Activated CD4-positive, alpha-beta memory T cell treated with anti-CD3 and anti-CD28 coated beads for 36 hours (primary cell): ENCODE measurements around the gene NUDCD3. TPM values are rescaled to one million over a fixed set of nuclear protein-coding genes. Genes with fewer than 3 reads are reported as not detected.

ENCODE experiments used
- CTCF ChIA-PET: fragments of 350-600 bp; sonication (Branson Sonifier 250); formaldehyde crosslinking; loops from one replicate; lab custom pipeline; 2021; ENCODE audit warnings: antibody characterized with exemption, inconsistent platforms; lab: Charles Lee
- POLR2A ChIA-PET: fragments of 350-600 bp; sonication (Branson Sonifier 250); formaldehyde crosslinking; loops from one replicate; lab custom pipeline; 2021; ENCODE audit warnings: antibody characterized with exemption; lab: Charles Lee
- DNase-seq: peaks from one replicate; pipeline ENCODE4 v3.0.0-alpha.2; 2020
- H3K27ac Mint-ChIP-seq: one replicate; pipeline ENCODE4 v1.8.0; 2021; ENCODE audit warnings: mixed read lengths
- H3K27me3 Mint-ChIP-seq: one replicate; pipeline ENCODE4 v1.8.0; 2021; ENCODE audit warnings: mixed read lengths
- H3K36me3 Mint-ChIP-seq: one replicate; pipeline ENCODE4 v1.8.0; 2021; ENCODE audit warnings: mixed read lengths
- H3K4me1 Mint-ChIP-seq: one replicate; pipeline ENCODE4 v1.8.0; 2021; ENCODE audit warnings: low read depth, mixed read lengths
- H3K4me3 Mint-ChIP-seq: one replicate; pipeline ENCODE4 v1.8.0; 2021; ENCODE audit warnings: mild to moderate bottlenecking, mixed read lengths
- H3K9me3 Mint-ChIP-seq: one replicate; pipeline ENCODE4 v1.8.0; 2021; ENCODE audit warnings: mixed read lengths
- intact Hi-C: fragments of 100-400 bp; cut with micrococcal nuclease; formaldehyde crosslinking; loops from one replicate; pipeline ENCODE4 v1.15.1; 2023
- total RNA-seq, 2 experiments: library from RNA; stranded (reverse); gene quantifications; one replicate each; pipeline ENCODE4 v1.2.3, GENCODE V29; 2021

Gene NUDCD3
- total RNA-seq, 2 experiments from 2014 or later, result 88.9 to 92.4 TPM

DNA sequence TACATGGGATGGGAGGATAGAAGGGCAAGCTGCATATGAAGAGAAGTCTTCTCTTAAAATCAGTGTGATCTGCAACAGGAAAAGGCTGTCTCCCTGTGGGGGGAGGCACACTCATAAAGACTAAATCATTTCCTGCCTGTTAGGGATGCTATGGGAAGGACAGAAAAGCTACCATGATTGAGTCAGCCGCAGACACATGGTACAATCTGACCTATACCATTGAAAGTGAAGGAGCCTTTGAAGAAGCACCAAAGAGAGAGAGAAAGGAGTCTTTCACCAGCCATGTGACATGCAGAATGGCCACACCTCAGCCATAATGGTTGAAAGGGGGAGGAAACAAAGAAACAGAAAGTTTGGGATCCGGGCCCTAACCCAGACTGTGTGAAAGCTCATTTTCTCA is 29.1 kb downstream of the NUDCD3 start:
- no peaks in the 10 kb centered on the region for H3K9me3 Mint-ChIP-seq
- intact Hi-C loops, result loop anchor here (1.0 to 2.0 kb wide), 3 partner anchors 21 to 335 kb away; partner anchors contain the start of genes NUDCD3 and PPIA
- peaks cover 28% of the 10 kb centered on the region for H3K36me3 Mint-ChIP-seq
- peak; percentile 66 for DNase-seq
- ChIA-PET CTCF (interaction anchor here (0.6 to 3.3 kb wide), 5 partner anchors 9 to 674 kb away, joined by 3 to 14 read pairs (median 3); partner anchors contain the start of gene NUDCD3), POLR2A (interaction anchor here (0.6 to 2.2 kb wide), 4 partner anchors 13 to 104 kb away, joined by 3 to 7 read pairs (median 4); partner anchors contain the start of gene NUDCD3)
- peak overlapping the region; percentile 87 for H3K27ac Mint-ChIP-seq
- no peaks in the 10 kb centered on the region for H3K27me3 Mint-ChIP-seq
- peak overlapping the region; percentile 52 for H3K4me3 Mint-ChIP-seq
- H3K4me1 Mint-ChIP-seq, result peaks cover 71% of the 10 kb centered on the region

DNA sequence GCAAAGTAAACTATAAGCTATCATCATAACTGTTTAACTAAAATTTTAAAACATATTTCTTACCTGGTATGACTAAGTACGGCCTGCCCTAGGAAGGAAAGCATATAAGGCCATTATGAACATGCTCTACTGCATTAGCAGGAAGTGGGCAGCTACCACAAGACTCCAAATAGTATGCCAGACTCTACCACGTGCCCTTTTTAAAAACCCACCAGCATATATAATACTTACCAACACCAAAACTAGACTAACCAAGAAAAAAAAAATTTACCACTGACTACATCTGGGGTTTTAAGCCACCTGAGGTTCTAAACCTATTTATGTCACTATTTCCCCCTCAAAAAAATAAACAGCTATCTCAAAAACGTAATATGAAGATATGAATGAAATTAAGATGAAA is 30.1 kb downstream of the NUDCD3 start:
- ChIA-PET POLR2A (interaction anchor here (0.5 to 1.2 kb wide), 3 partner anchors 11 to 341 kb away, joined by 3 to 4 read pairs (median 3); no protein-coding TSS in a partner anchor), CTCF (interaction anchor here (0.6 to 3.3 kb wide), 5 partner anchors 16 to 220 kb away, joined by 4 to 14 read pairs (median 6); partner anchors contain the start of gene NUDCD3)
- peaks cover 22% of the 10 kb centered on the region for H3K36me3 Mint-ChIP-seq
- H3K4me3 Mint-ChIP-seq, result peak overlapping the region; percentile 34
- H3K4me1 Mint-ChIP-seq, result peaks cover 70% of the 10 kb centered on the region
- intact Hi-C loops, result loop anchor here (1.0 to 2.0 kb wide), 3 partner anchors 17 to 336 kb away; partner anchors contain the start of gene PPIA
- H3K27me3 Mint-ChIP-seq, result no peaks in the 10 kb centered on the region
- H3K27ac Mint-ChIP-seq, result peak overlapping the region; percentile 64
- DNase-seq, result peak; percentile 74
- no peaks in the 10 kb centered on the region for H3K9me3 Mint-ChIP-seq

- H3K36me3 Mint-ChIP-seq, result peaks cover 13% of the 10 kb centered on the region
- intact Hi-C loops, result no loop called here
- H3K27ac Mint-ChIP-seq, result no peak overlapping the region
- no peaks in the 10 kb centered on the region for H3K27me3 Mint-ChIP-seq
- POLR2A ChIA-PET, result no interaction called here
- H3K4me3 Mint-ChIP-seq, result no peak overlapping the region
- peaks cover 54% of the 10 kb centered on the region for H3K4me1 Mint-ChIP-seq
- CTCF ChIA-PET, result interaction anchor here (1.0 kb wide), 1 partner anchor 23 kb away, joined by 4 read pairs; no protein-coding TSS in a partner anchor
- H3K9me3 Mint-ChIP-seq, result no peaks in the 10 kb centered on the region
- no peak for DNase-seq
Measured at GRCh38 chr7:44455155-44455554, 35.3 kb downstream of the NUDCD3 start.

GRCh38 chr7:44454348-44454747 is 36.1 kb downstream of the NUDCD3 start:
- ChIA-PET POLR2A (no interaction called here), CTCF (interaction anchor here (1.0 kb wide), 1 partner anchor 23 kb away, joined by 4 read pairs; no protein-coding TSS in a partner anchor)
- peaks cover 11% of the 10 kb centered on the region for H3K36me3 Mint-ChIP-seq
- H3K27me3 Mint-ChIP-seq, result no peaks in the 10 kb centered on the region
- H3K9me3 Mint-ChIP-seq, result no peaks in the 10 kb centered on the region
- peaks cover 50% of the 10 kb centered on the region for H3K4me1 Mint-ChIP-seq
- intact Hi-C loops, result no loop called here
- no peak overlapping the region for H3K4me3 Mint-ChIP-seq
- no peak overlapping the region for H3K27ac Mint-ChIP-seq
- DNase-seq, result peak; percentile 42

GRCh38 chr7:44451123-44451522 is 39.3 kb downstream of the NUDCD3 start:
- H3K4me1 Mint-ChIP-seq, result peaks cover 46% of the 10 kb centered on the region
- H3K27me3 Mint-ChIP-seq, result no peaks in the 10 kb centered on the region

DNA sequence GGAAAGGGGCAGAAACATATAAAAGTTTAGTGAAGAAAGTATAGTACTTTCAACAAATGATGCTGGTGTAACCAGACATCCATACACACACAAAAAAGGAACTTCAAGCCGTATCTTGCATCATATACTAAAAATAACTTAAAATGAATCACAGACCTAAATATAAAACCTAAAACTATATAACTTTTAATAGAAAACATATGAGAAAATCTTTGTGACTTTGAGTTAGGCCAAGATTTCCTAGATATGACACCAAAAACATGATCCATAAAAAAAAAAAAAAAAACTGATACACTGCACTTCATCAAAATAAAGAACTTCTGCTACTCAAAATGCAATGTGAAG is 40.9 kb downstream of the NUDCD3 start:
- no peaks in the 10 kb centered on the region for H3K27me3 Mint-ChIP-seq
- intact Hi-C loops, result no loop called here
- POLR2A ChIA-PET, result interaction anchor here (0.8 kb wide), 1 partner anchor 11 kb away, joined by 3 read pairs; no protein-coding TSS in a partner anchor
- CTCF ChIA-PET, result no interaction called here
- no peak overlapping the region for H3K4me3 Mint-ChIP-seq
- peaks cover 35% of the 10 kb centered on the region for H3K4me1 Mint-ChIP-seq
- H3K36me3 Mint-ChIP-seq, result peaks cover 23% of the 10 kb centered on the region
- no peaks in the 10 kb centered on the region for H3K9me3 Mint-ChIP-seq
- no peak overlapping the region for H3K27ac Mint-ChIP-seq
- DNase-seq, result no peak

More at GRCh38 chr7:44451123-44451522, 39.3 kb downstream of the NUDCD3 start:
- H3K36me3 Mint-ChIP-seq, result peaks cover 10% of the 10 kb centered on the region
- POLR2A ChIA-PET, result no interaction called here
- intact Hi-C loops, result no loop called here
- no peak overlapping the region for H3K27ac Mint-ChIP-seq
- CTCF ChIA-PET, result no interaction called here
- DNase-seq, result no peak
- no peaks in the 10 kb centered on the region for H3K9me3 Mint-ChIP-seq
- no peak overlapping the region for H3K4me3 Mint-ChIP-seq

- Mint-ChIP-seq H3K4me3 (no peak overlapping the region), H3K27ac (no peak overlapping the region)
- CTCF ChIA-PET, result no interaction called here
Measured at GRCh38 chr7:44448922-44449583, 41.4 kb downstream of the NUDCD3 start.

GRCh38 chr7:44447874-44448425 is 42.5 kb downstream of the NUDCD3 start:
- POLR2A ChIA-PET, result no interaction called here
- H3K4me1 Mint-ChIP-seq, result peaks cover 31% of the 10 kb centered on the region
- H3K36me3 Mint-ChIP-seq, result peaks cover 23% of the 10 kb centered on the region
- CTCF ChIA-PET, result no interaction called here
- H3K4me3 Mint-ChIP-seq, result no peak overlapping the region
- H3K27ac Mint-ChIP-seq, result no peak overlapping the region
- DNase-seq, result no peak
- H3K9me3 Mint-ChIP-seq, result no peaks in the 10 kb centered on the region
- H3K27me3 Mint-ChIP-seq, result no peaks in the 10 kb centered on the region
- intact Hi-C loops, result no loop called here

More at GRCh38 chr7:44448922-44449583, 41.4 kb downstream of the NUDCD3 start:
- no peak for DNase-seq
- no peaks in the 10 kb centered on the region for H3K27me3 Mint-ChIP-seq
- peaks cover 23% of the 10 kb centered on the region for H3K36me3 Mint-ChIP-seq
- intact Hi-C loops, result no loop called here
- POLR2A ChIA-PET, result interaction anchor here (0.8 kb wide), 1 partner anchor 11 kb away, joined by 3 read pairs; no protein-coding TSS in a partner anchor
- no peaks in the 10 kb centered on the region for H3K9me3 Mint-ChIP-seq
- peaks cover 31% of the 10 kb centered on the region for H3K4me1 Mint-ChIP-seq

DNA sequence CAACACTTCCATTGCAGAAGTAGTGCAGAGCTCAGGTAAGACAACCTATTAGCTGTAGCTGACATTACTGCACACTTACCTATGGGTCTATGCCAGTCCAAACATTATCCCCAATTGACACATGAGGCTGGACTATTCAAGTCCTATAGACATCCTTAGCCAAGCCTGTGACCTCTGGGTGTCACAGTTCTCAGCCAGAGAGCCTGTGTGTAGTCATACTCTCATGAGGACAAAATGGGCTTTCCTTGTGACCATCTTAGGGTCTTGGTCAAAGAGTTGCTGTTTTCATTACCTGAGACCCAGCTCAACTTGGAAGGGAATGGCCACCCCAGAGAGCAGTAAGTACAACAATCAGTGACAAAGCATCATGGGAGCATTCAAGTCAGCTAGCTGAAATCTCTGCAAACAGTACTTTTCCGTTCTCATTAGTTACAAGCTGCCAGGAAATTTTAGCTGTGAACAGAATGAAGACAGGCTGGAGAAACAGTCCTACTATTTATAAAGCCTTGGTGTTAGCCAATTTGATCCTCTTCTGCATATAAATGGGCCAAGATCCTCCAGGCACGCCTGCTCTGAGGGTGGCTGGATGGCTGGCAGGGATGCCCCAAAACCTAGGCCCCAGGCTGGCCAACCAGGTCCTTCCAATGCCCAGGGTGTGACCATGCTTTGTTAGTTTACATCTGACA is 44.3 kb downstream of the NUDCD3 start:
- CTCF ChIA-PET, result no interaction called here
- Mint-ChIP-seq H3K4me1 (peaks cover 35% of the 10 kb centered on the region), H3K27me3 (no peaks in the 10 kb centered on the region), H3K4me3 (no peak overlapping the region), H3K36me3 (peaks cover 23% of the 10 kb centered on the region), H3K27ac (no peak overlapping the region), H3K9me3 (no peaks in the 10 kb centered on the region)
- DNase-seq, result no peak
- intact Hi-C loops, result no loop called here
- POLR2A ChIA-PET, result no interaction called here

DNA sequence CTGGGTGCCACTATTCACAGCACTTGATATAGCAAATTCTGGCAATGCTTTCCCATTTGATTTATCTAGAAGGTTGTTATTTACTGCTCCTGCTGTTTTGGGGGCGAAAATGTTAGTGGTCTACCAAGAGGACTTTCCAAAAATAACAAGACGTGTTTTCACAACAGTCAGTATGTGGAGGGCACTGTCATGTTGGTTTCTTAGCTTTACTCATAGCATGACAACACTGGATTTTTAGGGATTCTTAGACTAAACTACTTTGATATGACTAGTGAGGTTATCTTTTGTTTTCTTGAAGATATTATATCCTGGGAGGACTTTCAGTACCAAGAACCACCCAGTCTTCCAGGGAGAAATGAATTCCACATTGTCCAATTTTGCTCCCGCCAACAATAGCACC is 49.4 kb downstream of the NUDCD3 start:
- H3K36me3 Mint-ChIP-seq, result peaks cover 19% of the 10 kb centered on the region
- H3K4me1 Mint-ChIP-seq, result peaks cover 47% of the 10 kb centered on the region
- H3K9me3 Mint-ChIP-seq, result no peaks in the 10 kb centered on the region
- DNase-seq, result no peak
- CTCF ChIA-PET, result no interaction called here
- H3K27ac Mint-ChIP-seq, result no peak overlapping the region
- POLR2A ChIA-PET, result no interaction called here
- H3K27me3 Mint-ChIP-seq, result no peaks in the 10 kb centered on the region
- no peak overlapping the region for H3K4me3 Mint-ChIP-seq
- intact Hi-C loops, result loop anchor here (2.0 kb wide), 1 partner anchor 20 kb away; no protein-coding TSS in a partner anchor

DNA sequence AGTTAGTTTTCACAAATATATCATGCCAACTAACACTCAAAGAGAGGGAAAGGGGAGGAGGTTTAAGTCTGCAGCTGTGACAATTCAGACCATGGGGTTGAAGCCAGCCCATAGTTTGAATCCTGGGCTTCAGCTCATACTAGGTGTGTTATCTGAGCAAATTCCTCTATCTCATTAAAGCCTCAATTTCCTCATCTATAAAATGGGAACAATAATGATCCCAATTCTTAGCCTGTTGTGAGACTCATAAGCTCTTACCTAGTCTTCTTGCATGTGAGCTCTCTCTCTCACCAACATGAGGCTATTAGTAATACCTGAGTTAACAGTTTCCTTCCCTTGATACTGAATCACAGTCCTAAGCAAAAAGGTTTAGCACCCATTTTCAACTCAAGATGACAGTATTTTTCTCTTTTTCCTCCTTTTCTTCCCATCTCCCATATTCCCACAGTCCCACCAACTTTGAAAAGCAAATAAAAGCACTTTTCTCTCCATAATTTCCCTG is 49.8 kb downstream of the NUDCD3 start:
- intact Hi-C loops, result loop anchor here (2.0 kb wide), 1 partner anchor 20 kb away; no protein-coding TSS in a partner anchor
- no peak overlapping the region for H3K4me3 Mint-ChIP-seq
- DNase-seq, result no peak
- H3K4me1 Mint-ChIP-seq, result peaks cover 50% of the 10 kb centered on the region
- POLR2A ChIA-PET, result no interaction called here
- CTCF ChIA-PET, result no interaction called here
- peaks cover 15% of the 10 kb centered on the region for H3K36me3 Mint-ChIP-seq
- no peak overlapping the region for H3K27ac Mint-ChIP-seq
- no peaks in the 10 kb centered on the region for H3K27me3 Mint-ChIP-seq
- H3K9me3 Mint-ChIP-seq, result no peaks in the 10 kb centered on the region
